GM18499 (cell line): ENCODE results near the gene LMOD3.

Experiments
- ATAC-seq: cut with Tn5 transposase; IDR thresholded peaks from one replicate; pipeline ENCODE4 v1.9.1; 2021; ENCODE audit warnings: moderate number of reproducible peaks; ENCODE audit not compliant: insufficient read depth, unreplicated experiment

LMOD3 gene

DNA sequence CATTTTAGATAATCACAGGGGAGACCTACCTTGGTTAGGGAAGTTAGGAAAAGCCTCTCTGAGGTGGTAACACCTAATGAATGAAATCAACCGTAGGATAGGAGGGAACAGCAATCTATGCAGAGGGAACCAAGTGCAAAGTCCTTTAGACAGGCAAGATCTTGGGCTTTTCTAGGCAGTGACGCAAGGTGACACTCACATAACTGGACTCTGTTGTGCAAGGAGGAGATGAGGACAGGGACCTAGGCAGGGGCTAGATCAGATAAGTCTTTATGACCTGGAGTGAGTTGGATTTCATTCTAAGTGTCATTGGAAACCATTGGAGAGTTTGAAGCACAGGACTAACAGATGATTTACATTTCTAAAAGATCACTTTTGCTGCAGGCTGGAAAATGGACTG lies 4.6 kb upstream of the LMOD3 start:
- ATAC-seq, result no peak

DNA sequence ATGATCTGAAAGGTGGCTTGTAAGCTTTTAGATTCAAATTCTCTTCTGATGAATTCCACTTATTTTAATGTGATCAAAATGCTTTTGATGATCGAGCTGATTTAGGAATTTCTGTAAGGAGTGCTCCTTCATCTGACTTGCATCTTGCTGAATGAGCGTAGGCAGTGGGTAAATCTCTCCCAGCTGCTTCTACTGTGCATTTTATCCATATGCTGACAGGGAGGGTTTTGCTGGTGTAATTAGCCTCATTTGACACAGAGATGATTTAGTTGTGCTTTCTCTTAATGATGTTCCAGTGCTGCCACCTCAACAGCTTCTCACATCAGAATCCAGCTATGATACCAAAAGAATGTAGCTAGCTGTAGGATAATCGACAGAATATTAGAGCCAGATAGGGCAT lies 3.8 kb upstream of the LMOD3 start:
- ATAC-seq, result no peak

DNA sequence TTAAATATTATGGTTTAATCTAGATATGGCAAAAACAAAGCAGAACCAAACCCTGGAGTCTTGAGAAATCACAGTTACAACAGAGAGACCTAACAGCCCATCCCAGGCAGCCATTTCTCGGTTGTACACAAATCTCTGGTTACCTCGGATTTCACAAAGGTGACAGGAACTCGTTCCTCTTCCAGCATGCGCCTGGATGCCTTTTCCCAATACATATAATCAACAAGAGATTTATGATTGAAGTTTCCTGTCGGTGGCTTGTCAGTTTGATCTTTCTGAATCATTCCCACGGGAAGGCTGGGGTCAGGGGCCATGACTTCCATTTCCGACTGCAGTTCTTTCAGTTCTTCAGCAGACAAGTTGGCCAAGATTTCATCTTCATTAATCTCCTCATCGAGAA lies 445 bp downstream of the LMOD3 start:
- ATAC-seq, result no peak

DNA sequence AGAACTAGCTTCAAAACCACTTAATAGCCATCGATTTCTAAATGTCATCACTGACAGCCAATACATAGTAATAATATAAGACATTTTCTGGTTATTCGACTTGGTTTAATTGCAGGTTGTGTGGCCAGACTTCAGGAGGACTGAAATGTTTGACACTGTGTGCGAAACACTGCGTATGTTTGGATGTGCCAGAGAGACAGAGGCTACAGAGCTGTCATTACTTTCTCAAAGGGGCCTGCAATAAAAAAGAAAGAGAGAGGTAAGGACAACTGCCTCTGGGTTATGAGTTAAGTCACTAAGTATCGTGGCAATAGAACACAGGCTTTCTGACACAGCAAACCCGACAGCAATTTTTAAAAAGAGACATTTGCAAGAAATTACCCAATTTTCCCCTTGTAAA lies 882 bp downstream of the LMOD3 start:
- no peak for ATAC-seq

DNA sequence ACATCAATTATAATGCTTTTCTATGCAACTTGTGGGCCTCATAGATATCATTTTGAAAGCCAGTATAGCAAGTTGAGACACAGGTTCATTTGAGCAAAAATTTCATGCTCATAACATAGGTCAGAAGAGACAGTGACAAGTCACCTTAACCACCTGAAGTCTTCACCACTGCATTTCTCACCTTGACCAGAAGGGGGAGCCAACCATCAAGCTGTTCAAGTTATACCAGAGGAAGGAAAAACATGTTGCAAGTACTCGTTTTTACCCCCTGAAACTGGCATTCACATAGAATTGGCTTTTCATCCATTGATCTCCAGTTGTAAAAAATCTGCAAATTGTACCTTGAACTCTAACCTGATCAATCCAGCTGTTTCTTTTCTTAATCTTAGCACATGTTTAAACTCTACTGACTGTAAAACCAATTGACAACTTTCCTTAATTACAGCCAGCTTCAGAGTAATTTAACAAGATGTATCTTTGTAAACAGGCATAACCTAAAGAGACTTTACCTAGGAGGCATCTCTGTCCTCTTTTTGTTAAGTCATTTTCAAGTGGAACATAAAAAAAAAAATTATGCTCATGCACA lies 1.4 kb downstream of the LMOD3 start:
- peak; percentile 75 for ATAC-seq

DNA sequence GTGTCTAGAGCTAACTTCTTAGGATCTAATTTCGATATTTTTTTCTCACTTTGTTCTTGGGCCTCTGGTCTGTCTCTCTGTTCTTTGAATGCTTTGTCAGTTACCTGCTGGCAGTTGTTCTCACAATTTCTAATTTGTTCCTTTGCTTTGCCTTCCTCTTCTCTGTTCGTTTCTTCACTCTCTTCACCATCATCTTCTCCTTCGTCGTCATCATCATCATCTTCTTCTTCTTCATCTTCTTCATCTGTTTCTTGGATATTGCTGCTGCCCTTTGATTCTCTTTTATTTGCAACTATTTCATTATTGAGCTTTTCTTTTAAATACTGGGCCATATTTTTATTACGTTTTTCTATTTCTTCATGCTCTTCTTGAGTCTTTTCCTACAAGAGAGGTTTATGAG lies 2.7 kb downstream of the LMOD3 start:
- ATAC-seq, result no peak

DNA sequence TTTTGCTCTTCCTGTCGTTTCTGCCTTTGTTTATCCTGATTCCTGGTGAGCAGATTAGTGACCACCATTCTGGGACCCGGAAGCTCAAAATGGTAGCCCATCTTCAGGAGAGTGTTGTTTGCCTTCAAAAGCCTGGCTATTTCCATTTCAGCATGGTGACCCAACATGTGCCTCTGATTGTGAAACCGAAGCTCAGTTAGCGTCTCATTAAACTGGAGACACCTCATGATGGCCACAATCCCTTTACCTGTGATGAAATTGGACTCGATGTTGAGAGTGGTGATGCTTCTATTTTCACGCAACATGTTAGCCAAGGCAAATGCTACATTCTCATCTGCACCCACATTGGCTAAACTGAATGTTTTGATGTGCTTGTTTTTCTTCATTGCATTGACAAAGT lies 3.3 kb downstream of the LMOD3 start:
- ATAC-seq, result no peak

DNA sequence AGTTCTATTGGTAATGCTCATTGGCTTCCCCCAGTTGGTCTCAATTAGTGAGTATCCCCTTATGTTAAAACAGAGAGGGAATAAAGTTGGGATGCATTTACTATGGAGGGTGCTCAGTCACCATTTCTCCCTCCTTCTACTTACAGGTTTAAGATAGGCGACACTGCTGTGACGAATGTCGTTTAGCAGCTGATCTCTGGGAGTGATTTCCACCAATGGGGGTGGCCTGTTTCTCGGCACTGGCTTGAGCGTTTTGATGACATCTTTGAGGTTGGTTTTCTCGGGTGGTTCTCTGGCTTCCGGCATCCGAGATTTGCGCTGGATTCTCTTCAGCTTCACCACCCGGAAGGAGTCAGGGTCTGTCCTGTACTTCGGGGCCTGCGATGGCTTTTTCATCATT lies 3.8 kb downstream of the LMOD3 start:
- ATAC-seq, result no peak

DNA sequence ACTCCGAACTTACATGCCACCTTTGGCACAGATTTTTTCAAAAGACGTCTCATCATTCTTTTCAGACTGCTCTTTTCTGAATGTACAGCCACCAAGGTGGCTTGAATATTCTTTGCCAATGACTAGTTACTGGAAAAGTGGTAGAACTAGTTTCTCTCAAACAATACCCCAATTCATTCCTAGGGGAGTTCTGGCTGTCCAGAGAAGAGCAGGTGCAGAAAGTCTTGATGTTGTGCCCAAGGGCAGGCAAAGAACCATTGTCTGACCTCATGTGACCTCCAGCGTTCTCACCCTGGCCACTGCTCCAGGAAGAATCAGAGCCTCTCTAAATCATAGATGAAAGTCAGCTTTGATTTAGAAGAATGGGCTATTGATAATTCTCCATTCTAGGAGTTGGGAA lies 5.5 kb downstream of the LMOD3 start:
- ATAC-seq, result no peak

DNA sequence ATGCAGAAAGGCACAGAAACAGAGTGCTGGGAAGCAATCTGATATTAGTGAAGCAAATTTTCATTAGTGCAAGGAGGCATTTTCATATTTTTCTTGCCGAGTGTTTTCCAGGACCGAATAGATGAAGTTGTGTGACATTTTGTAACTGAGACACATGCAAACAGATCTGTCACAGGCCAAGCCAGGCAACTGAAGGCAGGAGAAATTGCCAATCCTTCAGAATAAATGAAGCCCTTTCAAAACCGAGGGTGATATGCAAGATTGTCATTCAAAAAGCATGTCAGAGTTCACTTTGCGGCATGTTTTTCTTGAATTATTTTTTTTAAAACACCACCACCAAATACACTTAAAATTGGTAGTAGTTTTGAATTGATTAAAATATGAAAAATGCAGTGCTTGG lies 6.2 kb downstream of the LMOD3 start:
- no peak for ATAC-seq

DNA sequence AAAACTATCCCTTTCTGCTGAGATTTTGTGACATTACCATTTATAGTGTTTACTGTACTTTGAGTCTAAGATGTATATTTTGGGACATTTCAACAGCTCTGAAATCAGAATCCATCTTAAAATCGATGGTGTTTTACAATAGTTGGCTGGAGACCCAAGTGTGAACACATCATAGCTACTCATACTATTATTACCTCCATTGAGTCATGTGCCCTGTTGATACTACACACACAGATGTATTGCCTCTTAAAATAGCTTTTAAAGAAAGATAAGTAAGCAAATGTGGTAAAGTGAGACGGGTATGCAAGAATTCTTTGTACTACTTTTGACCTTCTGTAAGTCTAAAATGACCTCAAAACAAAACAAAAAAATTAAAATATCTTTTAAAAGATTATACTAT lies 6.7 kb downstream of the LMOD3 start:
- ATAC-seq, result no peak

DNA sequence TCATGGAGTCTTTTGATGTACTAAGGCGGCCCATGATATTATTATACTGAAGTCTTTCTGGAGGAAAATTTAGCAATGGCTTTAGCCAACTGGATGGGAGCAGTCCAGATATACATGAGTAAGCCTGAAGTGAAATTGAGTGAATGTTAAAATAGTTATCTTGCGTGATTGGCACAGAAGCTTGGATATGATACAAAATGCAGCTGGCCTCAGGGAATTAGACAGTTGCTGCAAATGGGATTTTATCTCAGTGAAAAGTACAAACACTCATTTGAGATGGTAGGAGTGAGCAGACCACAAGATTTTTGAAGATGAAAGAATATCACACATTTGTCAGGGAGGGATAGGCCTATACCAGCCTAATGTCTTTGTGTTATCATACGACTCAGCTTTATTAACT lies 8.9 kb downstream of the LMOD3 start:
- ATAC-seq, result no peak

DNA sequence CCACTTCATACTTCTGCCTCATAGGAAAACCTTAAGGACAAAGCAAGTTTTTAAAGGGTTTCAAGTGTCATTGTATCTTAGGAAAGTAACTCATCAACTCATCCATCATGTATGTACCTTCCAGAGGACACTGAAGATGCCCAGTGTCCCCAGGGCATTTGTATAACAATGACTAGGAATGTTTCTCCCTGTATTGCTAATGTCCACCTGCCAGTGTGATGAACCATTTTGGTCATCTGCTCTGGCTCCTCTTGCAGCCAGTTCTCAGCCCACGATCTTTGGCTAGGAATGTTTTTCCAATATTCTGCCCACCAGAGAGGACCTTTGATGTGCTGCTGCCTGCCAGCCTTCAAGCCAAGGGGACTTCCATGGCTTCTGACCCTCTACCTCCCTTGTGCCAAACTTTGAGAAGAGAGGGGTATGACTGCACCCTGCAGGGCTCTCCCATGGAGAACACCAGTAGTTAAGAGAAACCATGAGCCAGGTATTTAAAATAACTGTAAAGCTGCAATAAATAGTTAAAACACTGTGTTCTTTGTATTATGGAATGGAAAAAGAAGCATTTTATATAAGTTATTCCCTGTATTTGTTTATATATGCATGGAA lies 11.4 kb downstream of the LMOD3 start:
- ATAC-seq, result no peak

DNA sequence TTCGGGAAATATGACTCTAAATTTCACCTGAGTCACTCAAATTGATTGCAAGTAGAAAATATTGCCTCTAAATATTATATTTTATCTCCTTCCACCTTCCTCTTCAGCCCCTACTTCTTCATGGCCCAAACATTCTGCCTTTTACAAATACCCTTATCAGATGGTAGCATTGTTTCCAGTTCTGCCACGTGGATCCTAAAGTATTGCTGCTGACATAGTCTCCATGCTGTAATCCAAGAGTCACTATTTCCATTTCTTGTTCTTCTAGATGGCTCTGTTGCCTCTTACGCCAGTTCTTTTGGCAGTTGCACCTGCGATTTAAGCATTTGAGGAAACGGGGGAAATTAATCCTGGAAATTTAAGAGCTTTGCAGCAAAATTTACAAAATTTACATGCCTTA lies 13.6 kb downstream of the LMOD3 start:
- no peak for ATAC-seq

DNA sequence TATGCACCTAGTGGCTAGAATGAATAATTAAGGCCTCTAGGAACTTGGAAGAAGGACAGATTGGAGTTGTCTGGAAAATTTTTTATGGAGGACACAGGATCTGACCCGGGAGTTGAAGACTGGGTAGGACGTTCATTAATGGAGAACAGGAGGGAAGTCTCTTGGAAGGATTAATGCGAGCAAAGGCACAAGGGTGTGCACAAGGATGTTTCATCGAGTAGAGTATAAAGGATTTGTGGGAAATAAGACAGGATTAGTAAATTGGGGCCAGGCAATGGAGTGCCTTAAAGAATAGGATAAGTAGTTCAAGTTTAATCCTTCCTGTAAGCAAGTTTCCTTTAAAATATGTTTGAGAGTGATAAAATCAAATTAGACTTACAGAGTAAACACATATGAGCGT lies 14.6 kb downstream of the LMOD3 start:
- ATAC-seq, result no peak

DNA sequence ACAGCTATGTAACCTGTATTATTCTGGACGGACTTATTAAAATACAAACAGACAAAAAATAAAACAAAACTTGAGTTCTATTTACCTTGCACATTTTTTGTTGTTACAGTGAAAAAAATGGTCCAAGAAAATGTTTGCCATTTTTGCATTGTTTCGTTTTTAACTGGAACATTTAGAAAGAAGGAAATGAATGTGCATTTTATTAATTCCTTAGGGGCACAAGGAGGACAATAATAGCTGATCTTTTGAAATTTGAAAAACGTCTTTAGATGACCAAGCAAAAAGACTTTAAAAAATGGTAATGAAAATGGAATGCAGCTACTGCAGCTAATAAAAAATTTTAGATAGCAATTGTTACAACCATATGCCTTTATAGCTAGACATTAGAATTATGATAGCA lies 17.1 kb downstream of the LMOD3 start:
- ATAC-seq, result no peak

DNA sequence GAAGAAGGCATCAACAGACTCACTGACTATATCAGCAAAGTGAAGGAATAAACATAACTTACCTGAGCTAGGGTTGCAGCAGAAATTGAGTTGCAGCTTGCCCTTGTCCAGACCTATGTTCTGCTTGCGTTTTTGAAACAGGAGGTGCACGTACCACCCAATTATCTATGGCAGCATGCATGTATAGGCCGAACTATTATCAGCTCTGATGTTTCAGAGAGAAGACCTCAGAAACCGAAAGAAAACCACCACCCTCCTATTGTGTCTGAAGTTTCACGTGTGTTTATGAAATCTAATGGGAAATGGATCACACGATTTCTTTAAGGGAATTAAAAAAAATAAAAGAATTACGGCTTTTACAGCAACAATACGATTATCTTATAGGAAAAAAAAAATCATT lies 17.8 kb downstream of the LMOD3 start:
- no peak for ATAC-seq

DNA sequence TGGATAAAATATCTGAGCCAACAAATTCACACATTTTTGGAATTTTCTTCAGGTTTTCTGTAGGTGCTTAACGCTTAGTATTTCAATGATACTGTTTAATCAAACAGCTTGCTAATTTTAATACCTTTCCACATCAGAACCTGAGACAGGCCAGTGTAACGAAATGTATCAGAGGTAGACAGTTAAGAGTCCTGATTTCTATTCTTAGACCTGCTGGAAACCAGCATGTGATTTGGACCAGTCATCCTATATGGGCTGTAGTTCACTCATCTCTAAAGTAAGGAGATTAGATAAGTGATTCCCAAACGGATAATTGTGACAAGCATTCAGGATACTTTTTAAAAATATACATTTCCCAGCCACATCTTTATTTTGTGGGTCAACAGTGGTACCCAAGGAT lies 19.3 kb downstream of the LMOD3 start:
- ATAC-seq, result no peak

DNA sequence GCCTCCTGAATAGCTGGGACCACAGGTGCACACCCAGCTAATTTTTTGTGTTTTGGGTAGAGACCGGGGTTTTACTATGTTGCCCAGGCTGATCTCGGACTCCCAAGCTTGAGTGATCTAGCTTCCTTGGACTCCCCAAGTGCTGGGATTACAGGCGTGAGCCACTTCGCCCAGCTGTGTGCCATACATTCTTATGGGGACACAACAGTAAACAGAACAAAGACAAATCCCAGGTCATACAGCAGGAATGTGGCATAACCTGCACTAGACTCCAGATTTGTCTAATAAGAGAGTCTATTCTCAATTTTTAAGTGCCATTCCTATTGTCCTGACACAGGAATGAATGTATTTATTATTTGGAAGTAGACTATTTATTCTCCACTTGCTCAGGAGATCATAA lies 20.0 kb downstream of the LMOD3 start:
- no peak for ATAC-seq

DNA sequence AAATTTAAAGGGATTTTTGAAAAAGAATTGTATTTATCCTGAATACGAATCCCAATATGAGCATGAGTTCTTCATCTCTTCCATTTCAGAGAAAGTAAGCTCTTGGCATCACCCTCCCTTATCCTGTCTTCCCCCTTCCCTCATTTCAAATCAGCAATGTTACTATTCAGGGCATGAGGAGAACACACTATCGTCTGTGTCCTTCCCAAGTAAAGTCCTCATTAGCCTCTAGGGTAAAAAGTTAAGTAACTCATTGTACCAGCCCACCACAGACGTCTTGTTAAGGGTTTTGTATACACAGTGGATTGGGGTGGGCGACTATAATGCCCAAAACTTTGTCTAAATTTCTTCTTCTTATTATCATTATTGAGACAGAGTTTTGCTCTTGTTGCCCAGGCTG lies 22.8 kb downstream of the LMOD3 start:
- no peak for ATAC-seq

DNA sequence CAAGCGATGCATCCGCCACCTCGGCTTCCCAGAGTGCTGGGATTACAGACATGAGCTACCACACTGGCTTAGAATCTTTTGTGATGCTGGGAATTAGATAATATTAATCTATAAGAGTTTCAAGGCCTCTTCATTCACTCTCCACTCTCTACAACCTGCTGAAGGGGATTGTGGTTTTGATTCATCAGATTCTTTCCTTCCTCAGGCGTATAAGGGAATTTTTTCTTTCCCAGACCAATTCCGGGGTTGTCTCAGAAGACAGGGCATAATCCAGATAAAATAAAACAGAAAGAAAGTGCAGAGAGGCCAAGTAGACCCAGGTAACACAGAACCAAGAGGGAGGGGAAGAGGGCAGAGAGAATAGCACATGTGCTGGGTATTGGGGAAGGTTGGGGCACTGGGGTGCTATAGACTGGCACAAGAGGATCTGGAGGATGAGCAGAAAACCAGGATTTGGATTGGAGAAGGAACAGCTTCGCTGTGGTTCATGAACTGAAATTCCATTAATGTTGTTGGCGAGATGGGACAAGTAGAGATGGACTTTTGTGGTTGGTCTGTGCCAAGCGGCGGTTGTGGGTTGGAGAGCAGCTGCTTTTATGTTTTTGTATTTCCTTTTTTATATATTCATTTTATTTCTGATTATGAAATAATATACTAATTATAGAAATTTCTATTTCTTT lies 24.8 kb downstream of the LMOD3 start:
- ATAC-seq, result no peak

DNA sequence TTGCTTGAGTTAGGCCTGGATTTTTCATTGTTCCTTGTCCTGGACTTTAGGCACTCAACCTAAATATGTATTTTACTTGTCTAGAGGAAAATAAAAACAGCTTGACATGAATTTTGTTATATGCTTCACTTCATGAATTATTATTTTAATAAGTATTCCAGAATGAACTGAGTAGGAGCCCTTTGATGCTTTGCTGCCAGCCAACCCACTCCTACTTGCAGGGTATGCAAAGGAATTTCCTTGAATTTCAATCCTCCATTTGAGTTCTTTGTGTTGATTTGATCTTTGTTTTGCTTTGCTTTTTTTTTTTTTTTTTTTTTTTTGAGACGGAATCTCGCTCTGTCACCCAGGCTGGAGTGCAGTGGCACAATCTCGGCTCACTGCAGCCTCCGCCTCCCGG lies 26.1 kb downstream of the LMOD3 start:
- no peak for ATAC-seq
